ENCODE measurements around the gene MFSD12.

MFSD12 gene

DNA sequence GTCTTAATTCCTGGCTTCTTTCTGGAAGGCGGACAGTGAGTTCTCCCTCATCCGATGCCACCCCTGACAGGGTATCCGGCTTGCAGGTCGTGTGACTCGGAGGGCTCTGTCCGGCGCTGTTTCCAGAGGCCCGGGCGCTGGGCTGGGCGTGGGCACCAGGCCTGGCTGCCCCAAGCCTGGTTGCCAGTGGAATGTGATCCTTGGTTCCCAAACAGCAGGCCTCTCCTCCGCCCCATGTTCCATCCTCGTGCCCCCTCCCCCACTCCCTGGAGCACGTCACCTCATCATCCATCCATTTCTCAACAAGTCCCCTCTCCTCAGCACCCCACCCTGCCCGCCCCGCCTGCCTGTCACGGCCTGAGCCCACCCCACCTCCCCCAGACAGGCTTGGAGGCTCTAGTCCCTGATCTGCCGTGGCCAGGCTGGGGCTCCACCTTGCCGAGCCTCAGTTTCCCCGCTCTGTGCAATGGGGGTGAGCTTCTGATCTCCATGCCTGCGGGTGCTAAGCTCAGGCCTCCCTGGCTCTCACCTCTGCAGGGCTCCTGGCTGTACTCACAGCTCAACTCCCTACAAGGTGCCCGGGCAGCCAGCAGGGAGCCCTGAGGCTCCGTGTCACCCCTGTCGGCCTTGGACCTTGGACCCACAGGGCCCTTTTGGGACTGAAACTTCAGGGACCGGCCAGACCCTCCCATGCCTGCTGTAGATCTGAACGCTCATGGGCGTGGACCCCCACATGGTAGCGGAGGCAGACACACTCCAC is 47.0 kb upstream of the MFSD12 start:
- no peak overlapping the region for H3K4me3 ChIP-seq (ENCODE audit: low read depth, low read length)
- TF ChIP-seq, protein P1, sequence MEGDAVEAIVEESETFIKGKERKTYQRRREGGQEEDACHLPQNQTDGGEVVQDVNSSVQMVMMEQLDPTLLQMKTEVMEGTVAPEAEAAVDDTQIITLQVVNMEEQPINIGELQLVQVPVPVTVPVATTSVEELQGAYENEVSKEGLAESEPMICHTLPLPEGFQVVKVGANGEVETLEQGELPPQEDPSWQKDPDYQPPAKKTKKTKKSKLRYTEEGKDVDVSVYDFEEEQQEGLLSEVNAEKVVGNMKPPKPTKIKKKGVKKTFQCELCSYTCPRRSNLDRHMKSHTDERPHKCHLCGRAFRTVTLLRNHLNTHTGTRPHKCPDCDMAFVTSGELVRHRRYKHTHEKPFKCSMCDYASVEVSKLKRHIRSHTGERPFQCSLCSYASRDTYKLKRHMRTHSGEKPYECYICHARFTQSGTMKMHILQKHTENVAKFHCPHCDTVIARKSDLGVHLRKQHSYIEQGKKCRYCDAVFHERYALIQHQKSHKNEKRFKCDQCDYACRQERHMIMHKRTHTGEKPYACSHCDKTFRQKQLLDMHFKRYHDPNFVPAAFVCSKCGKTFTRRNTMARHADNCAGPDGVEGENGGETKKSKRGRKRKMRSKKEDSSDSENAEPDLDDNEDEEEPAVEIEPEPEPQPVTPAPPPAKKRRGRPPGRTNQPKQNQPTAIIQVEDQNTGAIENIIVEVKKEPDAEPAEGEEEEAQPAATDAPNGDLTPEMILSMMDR (IDR thresholded peaks at IDR 0.05; ENCODE audit: borderline replicate concordance, insufficient read depth, low read depth, low read length), result no peak

DNA sequence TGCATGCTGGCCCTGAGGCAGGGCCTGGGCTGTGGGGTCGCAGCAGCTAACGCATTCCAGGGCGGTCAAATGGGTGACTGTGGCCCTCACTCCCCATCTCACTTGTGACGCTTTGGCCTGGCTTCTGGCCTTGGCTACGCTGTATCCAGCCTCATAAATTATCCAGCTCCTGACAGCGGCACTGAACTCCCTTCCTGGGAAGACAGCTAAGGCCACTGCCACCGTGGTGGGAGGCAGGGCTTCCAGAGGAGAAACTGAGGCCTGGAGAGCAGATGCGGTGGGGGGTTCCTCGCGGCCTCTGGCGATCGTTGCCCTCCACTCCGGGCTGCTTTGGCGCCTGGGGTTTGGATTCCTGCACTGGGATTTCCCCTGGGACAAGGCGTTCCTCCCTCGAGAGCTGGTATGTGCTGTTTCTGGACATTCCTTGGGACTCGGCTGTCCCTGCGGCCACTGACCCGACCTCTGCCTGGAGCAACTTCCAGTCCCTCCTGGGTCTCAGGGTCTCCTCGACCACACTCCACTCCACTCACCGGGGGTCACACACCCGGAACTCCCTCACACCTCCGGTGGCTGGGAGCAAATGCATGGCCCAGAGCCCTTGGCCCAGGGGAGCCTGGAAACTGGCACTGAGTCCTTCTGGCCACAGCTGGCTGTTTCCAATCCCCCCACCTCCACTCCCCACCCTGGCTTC is 45.9 kb upstream of the MFSD12 start:
- H3K4me3 ChIP-seq (ENCODE audit: low read depth, low read length), result no peak overlapping the region
- TF ChIP-seq, protein P1 (IDR thresholded peaks at IDR 0.05; ENCODE audit: borderline replicate concordance, insufficient read depth, low read depth, low read length), result no peak

DNA sequence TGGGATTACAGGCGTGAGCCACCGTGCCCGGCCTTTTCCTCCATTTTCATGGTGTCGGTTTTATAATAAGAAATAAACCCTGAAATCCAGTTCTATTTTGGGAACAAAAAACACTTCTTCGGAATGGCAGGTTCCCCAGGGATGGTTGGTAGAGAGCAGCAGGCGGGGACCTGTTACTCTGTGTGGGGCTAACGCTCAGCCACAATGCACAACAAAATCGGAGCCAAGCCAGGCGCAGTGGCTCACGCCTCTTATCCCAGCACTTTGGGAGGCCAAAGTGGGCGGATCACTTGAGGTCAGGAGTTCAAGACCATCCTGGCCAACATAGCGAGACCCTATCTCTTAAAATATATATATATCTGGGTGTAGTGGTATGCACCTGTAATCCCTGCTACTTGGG is 43.6 kb upstream of the MFSD12 start:
- no peak overlapping the region for H3K4me3 ChIP-seq (ENCODE audit: low read depth, low read length)
- TF ChIP-seq, protein P1 (IDR thresholded peaks at IDR 0.05; ENCODE audit: borderline replicate concordance, insufficient read depth, low read depth, low read length), result no peak

DNA sequence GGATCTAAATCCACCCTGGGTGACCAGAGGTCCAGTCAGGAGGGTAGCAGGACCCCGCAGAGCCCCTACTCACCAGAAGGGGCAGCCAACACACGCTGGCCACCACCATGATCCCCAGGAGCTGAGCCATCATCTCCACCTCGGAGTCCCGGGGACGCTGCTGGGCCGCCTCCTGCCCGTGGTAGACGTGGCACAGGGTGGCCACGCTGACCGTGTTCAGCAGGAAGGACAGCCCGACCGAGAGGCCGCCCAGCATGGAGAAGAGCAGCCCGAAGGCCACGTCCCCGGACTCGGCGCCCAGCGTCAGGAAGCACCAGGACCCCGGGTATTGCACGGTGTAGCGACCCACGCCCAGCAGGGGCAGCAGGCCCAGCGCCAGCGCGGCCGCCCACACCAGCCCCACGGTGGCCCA is 42.4 kb upstream of the MFSD12 start:
- no peak overlapping the region for H3K4me3 ChIP-seq (ENCODE audit: low read depth, low read length)
- TF ChIP-seq, protein P1 (IDR thresholded peaks at IDR 0.05; ENCODE audit: borderline replicate concordance, insufficient read depth, low read depth, low read length), result no peak

DNA sequence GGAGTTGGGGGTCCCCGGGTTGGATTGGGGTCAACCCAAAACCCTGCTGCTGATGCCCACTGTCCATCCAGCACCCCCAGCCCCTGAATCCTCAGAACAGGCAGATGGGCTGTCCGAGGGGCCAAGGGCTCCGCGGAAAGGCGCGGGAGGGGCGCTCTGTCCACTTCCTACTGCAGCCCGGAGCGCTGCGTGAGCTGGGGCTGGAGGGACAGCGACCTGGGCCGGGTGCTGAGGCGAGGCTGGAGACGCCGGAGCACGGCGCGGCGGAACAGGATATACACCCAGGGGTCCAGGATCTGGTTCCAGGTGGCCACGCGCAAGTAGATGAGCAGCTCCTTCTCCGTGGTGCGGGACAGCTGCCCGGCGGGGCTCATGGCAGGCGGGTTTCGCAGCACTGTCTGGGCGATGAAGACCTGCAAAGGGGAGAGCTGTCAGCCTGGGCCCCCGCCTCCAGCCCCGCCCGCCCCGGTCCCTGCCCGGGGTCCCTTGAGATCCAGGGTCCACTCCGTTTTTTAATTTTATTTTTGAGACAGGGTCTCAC is 38.2 kb upstream of the MFSD12 start:
- TF ChIP-seq, protein P1 (IDR thresholded peaks at IDR 0.05; ENCODE audit: borderline replicate concordance, insufficient read depth, low read depth, low read length), result no peak

DNA sequence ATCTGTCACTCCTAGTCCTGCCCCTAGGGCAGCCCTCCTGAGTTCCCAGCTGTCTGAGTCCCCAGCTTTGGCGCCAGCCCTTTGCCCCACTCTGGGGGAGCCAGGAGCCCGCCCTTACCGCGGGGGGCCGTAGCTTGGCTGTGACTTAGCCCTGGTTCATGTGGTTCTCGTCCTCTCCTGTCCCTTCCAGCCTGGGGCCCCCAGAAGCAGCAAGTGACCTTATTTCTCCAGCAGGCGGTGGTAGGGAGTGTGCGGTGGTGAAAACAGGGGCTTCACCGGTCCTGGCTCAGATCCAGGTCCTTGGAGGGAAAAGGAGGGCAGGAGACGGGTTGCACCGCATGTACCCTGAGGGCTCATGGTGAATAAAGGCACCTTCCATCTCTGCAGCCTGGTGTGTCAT is 35.8 kb upstream of the MFSD12 start:
- H3K4me3 ChIP-seq (ENCODE audit: low read depth, low read length), result no peak overlapping the region
- TF ChIP-seq, protein P1 (IDR thresholded peaks at IDR 0.05; ENCODE audit: borderline replicate concordance, insufficient read depth, low read depth, low read length), result no peak

More for the DNA sequence above, 38.2 kb upstream of the MFSD12 start:
- no peak overlapping the region for H3K4me3 ChIP-seq (ENCODE audit: low read depth, low read length)

Measured in GM12875 (cell line).